ENCODE measurements around the gene FBLN1. TPM values are rescaled to one million over a fixed set of nuclear protein-coding genes. Genes with fewer than 3 reads are reported as not detected.
A peak's percentile ranks its signal among the peaks of the same experiment; 100 is the strongest.

The FBLN1 gene
- total RNA-seq, 1 donor from 2014 or later = 271 TPM

- peaks cover 4% of the 10 kb centered on the region for H3K36me3 Mint-ChIP-seq
- H3K4me1 Mint-ChIP-seq (ENCODE audit: unreplicated experiment) = peaks cover 44% of the 10 kb centered on the region
- no peak for DNase-seq (ENCODE audit: extremely low spot score, unreplicated experiment)
- TF ChIP-seq CTCF (conservative IDR thresholded peaks at IDR 0.05) = no peak
- H3K9me3 Mint-ChIP-seq = no peaks in the 10 kb centered on the region
- H3K27me3 Mint-ChIP-seq = no peaks in the 10 kb centered on the region
- H3K27ac Mint-ChIP-seq = no peak overlapping the region
- H3K4me3 Mint-ChIP-seq = peak overlapping the region; percentile 54
These were observed 3.5 kb downstream of the FBLN1 start for GRCh38 chr22:45505991-45506747.

GRCh38 chr22:45506816-45507360, 4.2 kb downstream of the FBLN1 start:
- no peak for TF ChIP-seq CTCF (conservative IDR thresholded peaks at IDR 0.05)
- Mint-ChIP-seq H3K4me3 (peak overlapping the region; percentile 54), H3K36me3 (peaks cover 4% of the 10 kb centered on the region), H3K9me3 (no peaks in the 10 kb centered on the region), H3K27me3 (no peaks in the 10 kb centered on the region), H3K27ac (no peak overlapping the region), H3K4me1 (ENCODE audit: unreplicated experiment) (peaks cover 44% of the 10 kb centered on the region)
- DNase-seq (ENCODE audit: extremely low spot score, unreplicated experiment) = no peak

GRCh38 chr22:45507798-45508197, 5.1 kb downstream of the FBLN1 start:
- Mint-ChIP-seq H3K27ac (no peak overlapping the region), H3K27me3 (no peaks in the 10 kb centered on the region), H3K36me3 (peaks cover 4% of the 10 kb centered on the region), H3K9me3 (no peaks in the 10 kb centered on the region), H3K4me3 (no peak overlapping the region), H3K4me1 (ENCODE audit: unreplicated experiment) (peaks cover 48% of the 10 kb centered on the region)
- no peak for TF ChIP-seq CTCF (conservative IDR thresholded peaks at IDR 0.05)
- no peak for DNase-seq (ENCODE audit: extremely low spot score, unreplicated experiment)

GRCh38 chr22:45508814-45509213, 6.1 kb downstream of the FBLN1 start:
- peaks cover 55% of the 10 kb centered on the region for H3K4me1 Mint-ChIP-seq (ENCODE audit: unreplicated experiment)
- DNase-seq (ENCODE audit: extremely low spot score, unreplicated experiment) = no peak
- H3K27me3 Mint-ChIP-seq = no peaks in the 10 kb centered on the region
- peaks cover 4% of the 10 kb centered on the region for H3K36me3 Mint-ChIP-seq
- H3K4me3 Mint-ChIP-seq = peak overlapping the region; percentile 45
- no peak for TF ChIP-seq CTCF (conservative IDR thresholded peaks at IDR 0.05)
- H3K9me3 Mint-ChIP-seq = no peaks in the 10 kb centered on the region
- no peak overlapping the region for H3K27ac Mint-ChIP-seq

- Mint-ChIP-seq H3K9me3 (no peaks in the 10 kb centered on the region), H3K4me1 (ENCODE audit: unreplicated experiment) (peaks cover 56% of the 10 kb centered on the region), H3K27ac (peak overlapping the region; percentile 23)
These were observed 7.9 kb downstream of the FBLN1 start for GRCh38 chr22:45510376-45511232.

More at GRCh38 chr22:45510376-45511232, 7.9 kb downstream of the FBLN1 start:
- DNase-seq (ENCODE audit: extremely low spot score, unreplicated experiment) = no peak
- Mint-ChIP-seq H3K36me3 (peaks cover 4% of the 10 kb centered on the region), H3K4me3 (peak overlapping the region; percentile 9), H3K27me3 (no peaks in the 10 kb centered on the region)
- TF ChIP-seq CTCF (conservative IDR thresholded peaks at IDR 0.05) = no peak

Data from type B pancreatic cell (in vitro differentiated cells).